HUES6 (cell line): ENCODE data around the gene C5.
"Not testable (repeated sequence)": the region's sequence is repeated elsewhere in the genome, so short reads cannot be mapped to it uniquely, and the experiment has no call there.

Experiments
- H3K27ac ChIP-seq: 2 replicates; pipeline ENCODE4 v1.7.0; 2013; ENCODE audit warnings: low read depth, mild to moderate bottlenecking, low read length, inconsistent platforms
- H3K27me3 ChIP-seq: 2 replicates; pipeline ENCODE4 v1.6.1; 2013; ENCODE audit warnings: low read length; ENCODE audit not compliant: control insufficient read depth, insufficient read depth
- H3K36me3 ChIP-seq: 2 replicates; pipeline ENCODE4 v1.6.1; 2013; ENCODE audit warnings: low read length; ENCODE audit not compliant: control insufficient read depth, insufficient read depth
- H3K4me1 ChIP-seq: 2 replicates; pipeline ENCODE4 v1.6.1; 2013; ENCODE audit warnings: low read length; ENCODE audit not compliant: control insufficient read depth, insufficient read depth
- H3K4me3 ChIP-seq: 2 replicates; pipeline ENCODE4 v1.5.1; 2013; ENCODE audit warnings: low read depth, low read length
- H3K9ac ChIP-seq: one replicate; pipeline ENCODE4 v1.6.1; 2013; ENCODE audit warnings: mild to moderate bottlenecking, low read length
- H3K9me3 ChIP-seq: 2 replicates; pipeline ENCODE4 v1.6.1; 2013; ENCODE audit warnings: low read depth, low read length; ENCODE audit not compliant: control insufficient read depth, insufficient read depth

C5 gene

DNA sequence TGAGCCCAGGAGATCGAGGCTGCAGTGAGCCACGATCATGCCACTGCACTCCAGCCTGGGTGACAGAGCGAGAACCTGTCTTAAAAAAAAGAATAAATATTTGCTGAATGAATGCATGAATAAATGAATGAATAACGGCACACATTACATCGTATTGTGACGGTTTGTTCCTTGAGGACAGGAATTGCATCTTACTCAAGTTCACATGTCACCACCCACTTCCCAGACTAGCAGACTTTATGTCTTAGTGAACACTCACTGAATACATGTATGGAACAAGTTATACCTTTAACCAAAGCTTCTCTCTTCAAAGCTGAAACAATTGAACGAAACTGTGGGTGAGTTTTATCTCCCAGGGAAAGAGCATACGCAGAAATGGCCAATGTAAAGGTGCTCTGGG, 70.3 kb downstream of the C5 start:
- H3K27ac ChIP-seq, result no peak overlapping the region
- peaks cover 11% of the 10 kb centered on the region; the same call in 1 of the 2 replicates for H3K4me1 ChIP-seq
- no peak overlapping the region for H3K9ac ChIP-seq
- H3K9me3 ChIP-seq, result no peaks in the 10 kb centered on the region
- no peaks in the 10 kb centered on the region for H3K36me3 ChIP-seq
- no peak overlapping the region for H3K4me3 ChIP-seq
- peaks cover 6% of the 10 kb centered on the region; the same call in 1 of the 2 replicates for H3K27me3 ChIP-seq

DNA sequence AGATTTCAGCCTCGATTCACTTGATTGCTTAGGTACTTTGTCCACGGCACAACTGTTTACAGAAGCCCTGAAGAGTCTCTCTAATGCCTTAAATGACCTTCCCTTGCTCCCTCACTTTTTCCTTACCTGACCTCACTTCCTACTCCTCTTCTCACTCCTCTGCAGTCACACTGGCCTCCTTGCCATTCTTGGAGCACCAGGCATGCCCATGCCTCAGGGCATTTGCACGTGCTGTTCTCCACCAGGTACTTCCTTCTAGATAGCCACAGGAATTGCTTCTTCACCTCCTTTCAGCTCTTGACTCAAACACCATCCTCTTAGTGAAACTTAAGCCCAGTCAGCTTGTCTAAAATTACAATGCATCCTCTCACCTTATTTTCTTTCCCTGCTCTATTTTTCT, 71.1 kb downstream of the C5 start:
- no peak overlapping the region for H3K4me3 ChIP-seq
- H3K36me3 ChIP-seq, result no peaks in the 10 kb centered on the region
- no peak overlapping the region for H3K9ac ChIP-seq
- peaks cover 6% of the 10 kb centered on the region; the same call in 1 of the 2 replicates for H3K27me3 ChIP-seq
- peaks cover 11% of the 10 kb centered on the region; the same call in 1 of the 2 replicates for H3K4me1 ChIP-seq
- H3K27ac ChIP-seq, result no peak overlapping the region
- no peaks in the 10 kb centered on the region for H3K9me3 ChIP-seq

DNA sequence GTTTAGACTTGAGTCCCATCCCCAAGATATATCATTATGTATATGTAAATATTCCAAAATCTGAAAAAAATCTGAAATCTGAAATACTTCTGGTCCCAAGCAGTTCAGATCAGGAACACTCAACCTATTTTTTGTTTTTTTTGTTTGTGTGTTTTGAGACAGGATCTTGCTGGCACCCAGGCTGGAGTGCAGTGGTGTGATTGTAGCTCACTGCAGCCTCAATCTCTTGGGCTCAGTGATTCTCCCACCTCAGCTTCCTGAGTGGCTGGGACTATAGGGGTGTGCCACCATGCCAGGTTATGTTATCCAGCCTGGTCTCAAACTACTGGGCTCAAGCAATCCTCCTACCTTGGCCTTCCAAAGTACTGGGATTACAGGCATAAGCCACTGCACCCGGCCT, 72.8 kb downstream of the C5 start:
- peaks cover 6% of the 10 kb centered on the region; the same call in 1 of the 2 replicates for H3K27me3 ChIP-seq
- H3K4me3 ChIP-seq, result no peak overlapping the region
- peaks cover 11% of the 10 kb centered on the region; the same call in 1 of the 2 replicates for H3K4me1 ChIP-seq
- H3K9ac ChIP-seq, result no peak overlapping the region
- H3K27ac ChIP-seq, result no peak overlapping the region
- H3K36me3 ChIP-seq, result no peaks in the 10 kb centered on the region
- no peaks in the 10 kb centered on the region for H3K9me3 ChIP-seq

DNA sequence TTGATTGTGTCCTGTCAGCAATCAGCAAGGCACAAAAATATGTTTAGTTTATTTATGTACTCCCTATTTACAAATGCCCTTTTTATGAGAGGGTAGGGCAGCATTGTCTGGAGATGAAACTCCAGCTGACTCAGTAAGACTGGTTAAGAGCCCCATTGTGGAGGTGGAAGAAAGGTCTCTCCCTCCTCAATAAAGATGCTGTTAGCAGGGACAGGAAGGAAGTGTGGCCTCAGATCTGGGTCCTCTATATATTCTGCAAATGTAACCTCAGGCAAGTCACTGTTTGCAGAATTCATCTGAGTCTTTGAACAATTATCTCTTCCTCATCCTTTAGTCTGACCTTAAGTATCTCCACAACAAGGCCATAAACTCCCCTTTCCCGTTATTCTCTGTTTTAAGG, 75.2 kb downstream of the C5 start:
- H3K36me3 ChIP-seq, result no peaks in the 10 kb centered on the region
- H3K27ac ChIP-seq, result no peak overlapping the region
- no peak overlapping the region for H3K4me3 ChIP-seq
- H3K9ac ChIP-seq, result no peak overlapping the region
- H3K4me1 ChIP-seq, result peaks cover under 1% of the 10 kb centered on the region; the same call in 1 of the 2 replicates
- no peaks in the 10 kb centered on the region for H3K9me3 ChIP-seq
- H3K27me3 ChIP-seq, result peaks cover 3% of the 10 kb centered on the region; the same call in 1 of the 2 replicates

DNA sequence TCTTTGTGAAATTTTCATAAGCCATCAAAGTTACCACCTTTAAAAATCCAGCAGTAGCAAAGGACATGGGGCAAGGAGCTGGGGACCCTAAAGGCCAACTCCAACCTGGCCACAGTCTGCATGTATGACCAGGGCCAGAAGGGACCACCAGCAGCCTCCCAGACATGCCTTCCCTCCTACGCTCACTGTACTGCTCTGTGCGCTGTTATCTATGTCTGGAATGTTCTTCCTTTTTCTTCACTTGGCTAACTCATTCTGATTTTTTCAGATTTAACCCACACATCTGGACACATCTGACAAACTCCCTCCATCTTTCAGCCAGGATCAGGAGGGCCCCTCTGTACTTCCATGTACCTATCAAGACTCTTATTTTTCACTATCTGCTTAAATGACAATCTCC, 75.9 kb downstream of the C5 start:
- no peak overlapping the region for H3K9ac ChIP-seq
- no peak overlapping the region for H3K4me3 ChIP-seq
- H3K9me3 ChIP-seq, result no peaks in the 10 kb centered on the region
- no peak overlapping the region for H3K27ac ChIP-seq
- H3K36me3 ChIP-seq, result no peaks in the 10 kb centered on the region
- H3K27me3 ChIP-seq, result no peaks in the 10 kb centered on the region
- H3K4me1 ChIP-seq, result no peaks in the 10 kb centered on the region

DNA sequence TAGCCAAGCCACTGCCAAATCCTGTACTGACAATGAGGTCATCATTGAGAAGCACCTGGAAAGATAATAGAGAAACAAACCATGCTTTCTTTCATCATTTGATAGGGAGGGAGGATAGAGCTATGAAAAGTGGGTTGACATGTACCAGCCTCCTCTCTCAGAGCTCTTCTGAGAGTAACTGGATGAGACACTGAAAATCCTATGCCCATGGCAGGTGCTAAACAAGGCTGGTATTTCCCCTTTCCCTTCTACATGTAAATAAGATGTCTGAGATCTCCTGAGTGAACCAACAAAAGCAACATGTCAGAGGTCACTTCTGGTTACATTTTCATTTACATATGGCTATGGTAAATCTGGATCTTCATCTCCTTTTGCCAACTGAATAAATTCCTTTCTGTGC, 78.1 kb downstream of the C5 start:
- H3K4me3 ChIP-seq, result no peak overlapping the region

DNA sequence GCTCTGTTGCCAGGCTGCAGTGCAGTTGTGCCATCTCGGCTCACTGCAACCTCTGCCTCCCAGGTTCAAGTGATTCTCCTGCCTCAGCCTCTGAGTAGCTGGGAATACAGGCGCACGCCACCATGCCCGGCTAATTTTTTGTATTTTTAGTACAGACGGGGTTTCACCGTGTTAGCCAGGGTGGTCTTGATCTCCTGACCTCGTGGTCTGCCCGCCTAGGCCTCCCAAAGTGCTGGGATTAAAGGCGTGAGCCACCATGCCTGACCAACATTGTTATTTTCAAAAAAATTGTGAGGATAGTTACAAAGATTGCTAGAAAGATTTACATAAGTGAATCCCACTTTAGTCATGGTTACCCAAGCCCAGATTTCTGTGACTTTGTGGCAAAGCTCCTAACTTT, 78.6 kb downstream of the C5 start:
- not testable (repeated sequence) for H3K27me3 ChIP-seq, H3K9me3 ChIP-seq, H3K4me3 ChIP-seq, H3K4me1 ChIP-seq, H3K36me3 ChIP-seq, H3K9ac ChIP-seq, H3K27ac ChIP-seq

More for the DNA sequence above, 78.1 kb downstream of the C5 start:
- Histone ChIP-seq H3K9me3 (no peaks in the 10 kb centered on the region), H3K36me3 (no peaks in the 10 kb centered on the region), H3K4me1 (no peaks in the 10 kb centered on the region), H3K27me3 (no peaks in the 10 kb centered on the region), H3K27ac (no peak overlapping the region), H3K9ac (no peak overlapping the region)

DNA sequence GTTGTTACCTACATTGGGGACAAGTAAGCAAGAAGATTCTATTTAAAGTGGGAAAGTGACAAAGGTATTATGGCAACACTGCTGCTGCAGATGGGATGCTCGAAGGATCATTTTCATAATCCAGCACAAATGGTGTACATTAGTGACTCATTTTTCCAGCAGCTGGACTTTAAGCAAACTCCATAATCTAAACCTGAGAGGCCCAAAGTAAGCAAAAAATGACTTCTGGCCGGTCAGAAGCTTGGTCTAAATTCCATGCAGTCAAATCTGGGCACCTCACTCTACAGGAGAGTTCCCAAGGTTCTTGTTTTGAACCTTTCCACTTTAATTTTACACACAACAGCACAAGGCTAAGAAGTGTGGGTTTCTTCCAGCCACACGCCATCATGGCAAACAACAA, 79.8 kb downstream of the C5 start:
- Histone ChIP-seq H3K27me3 (no peaks in the 10 kb centered on the region), H3K27ac (no peak overlapping the region), H3K36me3 (no peaks in the 10 kb centered on the region), H3K9me3 (no peaks in the 10 kb centered on the region), H3K9ac (no peak overlapping the region), H3K4me3 (no peak overlapping the region), H3K4me1 (peaks cover 9% of the 10 kb centered on the region; the same call in 1 of the 2 replicates)

DNA sequence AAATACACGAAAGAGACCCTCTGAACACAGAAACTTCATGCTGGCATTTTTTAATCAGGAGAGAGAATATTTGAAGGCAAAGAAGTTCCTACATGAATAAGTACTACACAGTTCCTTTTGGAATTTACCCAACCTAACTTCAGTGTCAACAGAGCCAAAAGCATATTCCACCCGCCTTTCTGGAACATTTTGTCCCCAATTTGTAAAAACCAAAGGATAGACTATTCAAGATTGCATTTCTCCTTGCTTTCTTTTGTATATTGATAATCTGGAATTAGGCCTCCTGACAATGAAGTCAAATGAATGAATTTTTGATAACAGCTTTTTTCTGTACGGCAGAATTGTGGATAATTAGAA, 84.1 kb downstream of the C5 start:
- H3K27me3 ChIP-seq, result no peaks in the 10 kb centered on the region
- no peaks in the 10 kb centered on the region for H3K36me3 ChIP-seq
- no peak overlapping the region for H3K9ac ChIP-seq
- H3K9me3 ChIP-seq, result no peaks in the 10 kb centered on the region
- H3K27ac ChIP-seq, result no peak overlapping the region
- peaks cover 18% of the 10 kb centered on the region; the same call in 1 of the 2 replicates for H3K4me1 ChIP-seq
- H3K4me3 ChIP-seq, result no peak overlapping the region

DNA sequence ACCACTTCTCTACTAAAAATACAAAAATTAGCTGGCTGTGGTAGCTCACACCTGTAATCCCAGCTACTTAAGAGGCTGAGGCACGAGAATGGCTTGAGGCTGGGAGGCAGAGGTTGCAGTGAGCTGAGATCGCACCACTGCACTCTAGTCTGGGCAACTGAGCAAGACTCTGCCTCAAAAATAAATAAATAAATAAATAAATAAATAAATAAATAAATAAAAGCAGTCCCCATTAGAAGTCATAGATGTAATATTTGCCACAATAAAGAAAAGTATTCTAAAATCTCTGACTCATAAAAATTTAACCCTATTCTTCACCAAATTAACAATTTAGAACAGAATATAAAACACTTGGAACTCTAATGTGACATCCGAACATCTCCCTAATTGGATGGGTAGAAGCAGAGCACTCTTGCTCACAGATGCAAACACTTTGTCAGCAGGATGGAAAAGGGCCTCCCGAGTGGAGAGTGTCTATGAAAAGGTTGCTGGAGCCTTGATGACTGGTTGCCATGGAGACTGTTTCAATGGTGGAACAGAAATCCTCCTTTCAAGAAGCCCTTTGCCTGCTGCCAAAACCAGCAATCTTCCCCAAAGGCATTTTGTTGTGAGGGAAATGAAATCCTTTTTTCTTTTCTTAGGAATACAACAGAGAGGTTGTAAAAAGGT, 84.6 kb downstream of the C5 start:
- Histone ChIP-seq H3K27ac (no peak overlapping the region), H3K4me1 (peaks cover 18% of the 10 kb centered on the region; the same call in 1 of the 2 replicates), H3K9me3 (no peaks in the 10 kb centered on the region), H3K27me3 (no peaks in the 10 kb centered on the region), H3K4me3 (no peak overlapping the region), H3K9ac (no peak overlapping the region), H3K36me3 (no peaks in the 10 kb centered on the region)

DNA sequence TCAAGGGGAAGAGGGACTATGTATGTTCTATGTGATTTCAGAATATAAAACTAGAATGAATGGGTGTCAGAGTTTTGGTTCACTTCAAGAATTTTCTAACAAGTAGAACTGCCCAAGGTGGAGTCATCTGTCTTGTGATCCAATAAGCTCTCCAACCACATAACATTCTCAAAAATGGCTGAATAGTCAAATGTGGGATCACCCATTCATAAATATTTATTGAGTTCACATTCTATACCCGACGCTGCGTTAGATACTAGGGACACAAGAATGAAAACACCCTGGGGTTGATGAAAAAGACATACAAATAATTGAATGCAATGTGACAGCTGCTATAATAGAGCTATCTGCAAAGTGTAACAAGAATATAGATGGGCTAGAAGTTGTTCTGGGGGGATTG, 88.1 kb downstream of the C5 start:
- Histone ChIP-seq H3K9me3 (no peaks in the 10 kb centered on the region), H3K4me3 (no peak overlapping the region), H3K27me3 (no peaks in the 10 kb centered on the region), H3K27ac (no peak overlapping the region), H3K36me3 (no peaks in the 10 kb centered on the region), H3K9ac (no peak overlapping the region), H3K4me1 (peaks cover 18% of the 10 kb centered on the region; the same call in 1 of the 2 replicates)
